ENCODE data around the gene ASMTL. TPM values are rescaled to one million over a fixed set of nuclear protein-coding genes. Genes with fewer than 3 reads are reported as not detected.

Gene ASMTL
- total and polyA plus RNA-seq, 2 experiments from 2014 or later: 53.7 to 61.2 TPM

GRCh38 chrX:1434871-1435240, 17.9 kb downstream of the ASMTL start:
- Histone ChIP-seq H3K4me3 (no peak overlapping the region), H3K4me2 (no peak overlapping the region), H3K27me3 (ENCODE audit: insufficient read depth) (no peaks in the 10 kb centered on the region), H4K20me1 (replicated peaks; ENCODE audit: insufficient read depth) (peaks cover 12% of the 10 kb centered on the region), H3K79me2 (replicated peaks; ENCODE audit: insufficient read depth) (no peaks in the 10 kb centered on the region; the same call in 1 of the 2 replicates), H2AFZ (no peak overlapping the region), H3K27ac (ENCODE audit: low read depth) (no peak overlapping the region; the same call in 1 of the 2 replicates), H3K9me2 (ENCODE audit: insufficient read depth) (no peaks in the 10 kb centered on the region), H3K36me3 (ENCODE audit: insufficient read depth) (peaks cover 4% of the 10 kb centered on the region; the same call in 1 of the 2 replicates), H3K4me1 (ENCODE audit: insufficient read depth) (no peaks in the 10 kb centered on the region), H3F3A (replicated peaks; ENCODE audit: low read depth) (no peaks in the 10 kb centered on the region)
- ATAC-seq: no peak
- DNase-seq (ENCODE audit: low spot score): no peak
- TF ChIP-seq ZNF462 (CRISPR knock-in tag; IDR thresholded peaks at IDR 0.05) (no peak), STAT1 (IDR thresholded peaks at IDR 0.05; ENCODE audit: unreplicated experiment) (no peak), CREB1 (CRISPR knock-in tag; IDR thresholded peaks at IDR 0.05; ENCODE audit: low read depth) (no peak), CTCF (conservative IDR thresholded peaks at IDR 0.05; ENCODE audit: low read depth in 2 of 2) (no peak), ZNF114 (CRISPR knock-in tag; IDR thresholded peaks at IDR 0.05) (no peak), ETS1 (IDR thresholded peaks at IDR 0.05) (no peak), POLR2AphosphoS5 (IDR thresholded peaks at IDR 0.05; ENCODE audit: low read depth) (no peak)
- H3K9me3 Mint-ChIP-seq: peaks cover 40% of the 10 kb centered on the region
- H3K4me3 Mint-ChIP-seq: no peak overlapping the region
- no peaks in the 10 kb centered on the region; the same call in 2 of the 3 replicates for H3K4me1 Mint-ChIP-seq
- H3K27me3 Mint-ChIP-seq (ENCODE audit: insufficient read depth, low read depth, poor library complexity): peaks cover 10% of the 10 kb centered on the region
- peaks cover 68% of the 10 kb centered on the region for H3K36me3 Mint-ChIP-seq (ENCODE audit: low read depth)
- no peak overlapping the region for H3K27ac Mint-ChIP-seq

All from GM23338 (cell line).